GM12892 (cell line): ENCODE measurements around the gene PTPRR.

Experiments used
- POLR2A ChIP-seq: IDR thresholded peaks from 2 replicates; pipeline ENCODE4 v1.6.1; 2011; ENCODE audit warnings: low read depth, low read length, control low read depth
- POLR2AphosphoS5 ChIP-seq: IDR thresholded peaks from 2 replicates; pipeline ENCODE4 v1.6.1; 2011; ENCODE audit warnings: low read depth, low read length, control low read depth
- TAF1 ChIP-seq: IDR thresholded peaks from 2 replicates; pipeline ENCODE4 v1.6.1; 2011; ENCODE audit warnings: low read depth, mild to moderate bottlenecking, control low read depth, low read length, borderline replicate concordance

GRCh38 chr12:70652451-70652850, 268.1 kb downstream of the PTPRR start:
- no peak for TF ChIP-seq POLR2AphosphoS5
- no peak for TF ChIP-seq POLR2A
- TF ChIP-seq TAF1: no peak
